Astrocyte (in vitro differentiated cells and primary cell): Measurements from ENCODE around the gene HOXA13.
A peak's percentile ranks its signal among the peaks of the same experiment; 100 is the strongest.

Source experiments
- EZH2 ChIP-seq: IDR thresholded peaks from 2 replicates; pipeline ENCODE4 v1.6.1; 2012; ENCODE audit warnings: mild to moderate bottlenecking, low read length, inconsistent platforms; ENCODE audit not compliant: insufficient read depth
- TF ChIP-seq, protein P1 (sequence below): IDR thresholded peaks from 2 replicates; pipeline ENCODE4 v1.5.1; 2011; ENCODE audit warnings: low read depth, mild to moderate bottlenecking, inconsistent platforms, low read length, moderate library complexity; ENCODE audit not compliant: insufficient read depth

GRCh38 chr7:27205325-27206280 is 5.7 kb upstream of the HOXA13 start:
- TF ChIP-seq, protein P1, sequence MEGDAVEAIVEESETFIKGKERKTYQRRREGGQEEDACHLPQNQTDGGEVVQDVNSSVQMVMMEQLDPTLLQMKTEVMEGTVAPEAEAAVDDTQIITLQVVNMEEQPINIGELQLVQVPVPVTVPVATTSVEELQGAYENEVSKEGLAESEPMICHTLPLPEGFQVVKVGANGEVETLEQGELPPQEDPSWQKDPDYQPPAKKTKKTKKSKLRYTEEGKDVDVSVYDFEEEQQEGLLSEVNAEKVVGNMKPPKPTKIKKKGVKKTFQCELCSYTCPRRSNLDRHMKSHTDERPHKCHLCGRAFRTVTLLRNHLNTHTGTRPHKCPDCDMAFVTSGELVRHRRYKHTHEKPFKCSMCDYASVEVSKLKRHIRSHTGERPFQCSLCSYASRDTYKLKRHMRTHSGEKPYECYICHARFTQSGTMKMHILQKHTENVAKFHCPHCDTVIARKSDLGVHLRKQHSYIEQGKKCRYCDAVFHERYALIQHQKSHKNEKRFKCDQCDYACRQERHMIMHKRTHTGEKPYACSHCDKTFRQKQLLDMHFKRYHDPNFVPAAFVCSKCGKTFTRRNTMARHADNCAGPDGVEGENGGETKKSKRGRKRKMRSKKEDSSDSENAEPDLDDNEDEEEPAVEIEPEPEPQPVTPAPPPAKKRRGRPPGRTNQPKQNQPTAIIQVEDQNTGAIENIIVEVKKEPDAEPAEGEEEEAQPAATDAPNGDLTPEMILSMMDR, result no peak
- peak; percentile 92 for TF ChIP-seq EZH2
